Subcutaneous adipose tissue (tissue), 4 donors: Measurements from ENCODE around the gene NTRK2. TPM values are rescaled to one million over a fixed set of nuclear protein-coding genes. Genes with fewer than 3 reads are reported as not detected.

Experiments
- total RNA-seq, 4 donors: library from RNA; depleted of rRNA; stranded (reverse); fragments of >200 nt; gene quantifications; one replicate each; pipeline ENCODE4 v1.1.0, GENCODE V29; 2016
- TF ChIP-seq, protein P1 (sequence below): fragments of 450-650 bp; IDR thresholded peaks from one replicate; pipeline ENCODE4 v1.5.1; 2016; ENCODE audit warnings: low read depth, mild to moderate bottlenecking, control low read depth, antibody characterized with exemption, moderate library complexity

The NTRK2 gene
- total RNA-seq, 4 donors from 2014 or later = 51.5 to 105 (median 66.8) TPM

GRCh38 chr9:84835745-84836144 is 166.2 kb downstream of the NTRK2 start:
- TF ChIP-seq, protein P1, sequence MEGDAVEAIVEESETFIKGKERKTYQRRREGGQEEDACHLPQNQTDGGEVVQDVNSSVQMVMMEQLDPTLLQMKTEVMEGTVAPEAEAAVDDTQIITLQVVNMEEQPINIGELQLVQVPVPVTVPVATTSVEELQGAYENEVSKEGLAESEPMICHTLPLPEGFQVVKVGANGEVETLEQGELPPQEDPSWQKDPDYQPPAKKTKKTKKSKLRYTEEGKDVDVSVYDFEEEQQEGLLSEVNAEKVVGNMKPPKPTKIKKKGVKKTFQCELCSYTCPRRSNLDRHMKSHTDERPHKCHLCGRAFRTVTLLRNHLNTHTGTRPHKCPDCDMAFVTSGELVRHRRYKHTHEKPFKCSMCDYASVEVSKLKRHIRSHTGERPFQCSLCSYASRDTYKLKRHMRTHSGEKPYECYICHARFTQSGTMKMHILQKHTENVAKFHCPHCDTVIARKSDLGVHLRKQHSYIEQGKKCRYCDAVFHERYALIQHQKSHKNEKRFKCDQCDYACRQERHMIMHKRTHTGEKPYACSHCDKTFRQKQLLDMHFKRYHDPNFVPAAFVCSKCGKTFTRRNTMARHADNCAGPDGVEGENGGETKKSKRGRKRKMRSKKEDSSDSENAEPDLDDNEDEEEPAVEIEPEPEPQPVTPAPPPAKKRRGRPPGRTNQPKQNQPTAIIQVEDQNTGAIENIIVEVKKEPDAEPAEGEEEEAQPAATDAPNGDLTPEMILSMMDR = no peak

DNA sequence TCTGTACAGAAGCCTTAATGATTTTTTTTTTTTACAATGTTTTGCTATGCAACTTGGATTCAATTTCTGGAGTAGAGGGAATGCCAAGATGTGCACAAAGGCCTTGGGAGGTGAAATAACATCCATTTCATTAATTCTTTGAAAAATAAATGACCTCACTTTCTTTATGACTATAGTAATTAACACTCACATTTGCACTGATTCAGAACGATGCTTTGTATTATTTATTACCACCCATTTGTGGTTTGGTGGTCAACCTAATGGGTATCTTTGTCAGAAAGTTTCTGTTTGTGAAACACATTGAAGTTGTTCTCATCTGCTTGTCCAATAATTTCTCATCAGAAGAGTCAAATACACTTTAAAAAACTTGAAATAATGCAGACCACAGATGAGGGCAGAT is 169.3 kb downstream of the NTRK2 start:
- TF ChIP-seq, protein P1 = no peak

- TF ChIP-seq, protein P1 = no peak
Measured at GRCh38 chr9:84839541-84839940, 170.0 kb downstream of the NTRK2 start.

DNA sequence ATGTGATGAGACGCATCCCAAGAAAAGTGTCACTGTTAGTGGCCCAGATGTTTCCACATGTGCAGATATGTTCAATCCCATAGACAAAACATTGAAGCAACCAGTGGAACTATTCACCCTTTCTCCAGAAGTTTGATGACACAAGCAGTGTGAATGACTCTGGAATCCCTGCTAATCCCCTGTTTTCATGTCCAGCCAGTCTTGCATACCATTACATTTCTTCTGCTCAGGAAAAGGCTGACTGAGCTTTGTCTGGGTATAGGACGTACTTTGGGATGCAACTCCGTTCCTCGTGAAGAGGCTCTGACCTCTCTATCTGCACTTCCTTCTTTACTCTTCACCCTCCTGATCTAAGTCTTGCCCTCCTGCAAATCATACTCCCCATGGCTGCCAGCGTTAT is 172.4 kb downstream of the NTRK2 start:
- TF ChIP-seq, protein P1 = no peak

- TF ChIP-seq, protein P1 = no peak
Measured at GRCh38 chr9:84843175-84843824, 173.8 kb downstream of the NTRK2 start.

DNA sequence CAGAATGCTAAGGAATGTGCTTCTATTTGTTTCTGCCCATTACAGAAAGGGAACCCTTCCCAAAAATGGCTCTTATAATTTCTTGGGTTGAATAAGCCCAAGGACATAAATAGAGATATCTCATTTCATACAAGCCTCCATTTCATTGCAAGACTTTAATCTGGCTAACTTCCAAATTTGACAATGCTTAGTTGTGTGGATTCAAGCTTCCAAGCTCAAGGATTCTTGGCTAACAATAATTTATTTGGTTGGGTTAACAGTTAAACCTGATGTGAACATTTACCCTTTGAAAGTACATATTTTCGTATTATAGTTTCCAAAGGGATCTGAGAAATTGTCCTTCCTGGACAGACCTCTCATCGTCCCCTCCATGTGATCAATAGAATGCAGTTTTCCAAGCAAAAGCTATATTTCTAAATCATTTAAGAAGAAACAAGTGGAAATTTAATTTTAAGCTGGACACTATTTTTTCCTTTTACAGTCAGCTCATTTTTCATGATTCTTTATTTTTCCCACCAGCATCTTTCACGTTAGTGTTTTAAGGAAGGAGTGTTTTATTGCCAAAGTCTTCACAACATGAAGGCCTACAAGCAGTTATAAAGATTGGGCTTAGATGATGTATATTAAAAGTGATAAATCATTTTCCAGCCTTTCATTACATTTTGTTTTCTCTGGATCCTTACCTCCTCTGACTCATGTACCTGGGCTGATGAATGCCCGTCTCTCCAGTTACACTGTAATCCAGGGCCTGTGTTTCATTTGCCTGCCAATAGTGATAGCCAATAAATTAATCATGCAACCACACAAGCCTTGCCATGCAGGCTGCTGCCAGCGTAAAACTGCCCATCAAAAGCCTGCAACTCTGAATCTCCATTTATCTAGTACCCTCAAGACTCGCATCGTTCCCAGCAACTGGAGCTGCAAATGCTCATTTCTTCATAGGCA is 176.7 kb downstream of the NTRK2 start:
- TF ChIP-seq, protein P1 = no peak

DNA sequence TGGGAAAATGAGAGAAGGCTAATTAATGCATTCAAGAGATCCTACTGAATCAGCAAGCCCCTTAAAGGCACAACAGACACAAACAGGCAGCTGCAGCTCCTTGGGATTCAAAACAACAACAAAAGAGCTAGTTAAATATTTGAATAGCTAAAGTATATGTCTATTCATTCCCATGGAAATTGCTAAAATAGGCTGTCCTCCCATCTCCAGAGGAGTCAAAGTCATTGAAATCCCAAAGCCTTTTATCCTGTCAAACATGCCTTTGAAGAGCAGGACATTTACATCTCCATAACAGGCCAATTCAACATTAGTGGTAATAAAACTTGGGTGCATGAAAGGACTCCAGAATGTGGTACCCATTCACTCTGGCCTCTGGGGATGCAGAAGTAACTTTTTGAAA is 177.4 kb downstream of the NTRK2 start:
- TF ChIP-seq, protein P1 = no peak
